Prostate gland (tissue), 2 donors: Measurements from ENCODE around the gene CD63. TPM values are rescaled to one million over a fixed set of nuclear protein-coding genes. Genes with fewer than 3 reads are reported as not detected.

Experiments used
- DNase-seq: peaks from one replicate; pipeline ENCODE4 v3.0.0-alpha.2; 2019; ENCODE audit warnings: low spot score
- H3K27ac ChIP-seq, 2 donors: fragments of 200-600 bp; sonication (generic); 2 replicates each; pipeline ENCODE4 v1.5.1; 2017 to 2019
- H3K27me3 ChIP-seq: fragments of 200-600 bp; sonication (generic); replicated peaks from 2 replicates; pipeline ENCODE4 v1.5.1; 2019; ENCODE audit not compliant: insufficient read depth
- H3K36me3 ChIP-seq, 2 donors: fragments of 200-600 bp; sonication (generic); 1 replicate in 1 of 2; 2 replicates in 1 of 2; pipeline versions ENCODE4 v1.5.1 to v1.8.1; 2017 to 2019
- H3K4me1 ChIP-seq: fragments of 200-600 bp; sonication (generic); replicated peaks from 2 replicates; pipeline ENCODE4 v1.5.1; 2019
- H3K4me3 ChIP-seq, 2 donors: fragments of 200-600 bp; sonication (generic); 2 replicates each; pipeline ENCODE4 v1.5.1; 2017 to 2019
- H3K9me3 ChIP-seq: fragments of 200-600 bp; sonication (generic); 2 replicates; pipeline ENCODE4 v1.5.1; 2017
- CTCF ChIP-seq, 4 experiments: fragments of 200-600 bp in 2 of 4; fragments of 450-650 bp in 2 of 4; sonication (generic) in 2 of 4; IDR thresholded peaks; 1 replicate in 3 of 4; 2 replicates in 1 of 4; pipeline ENCODE4 v1.5.1; 2016 to 2019; ENCODE audit warnings: antibody characterized with exemption in 4 of 4, mild to moderate bottlenecking in 2 of 4, moderate library complexity in 2 of 4
- POLR2A ChIP-seq: fragments of 450-650 bp; IDR thresholded peaks from one replicate; pipeline ENCODE4 v1.6.1; 2016; ENCODE audit warnings: antibody characterized with exemption, mild to moderate bottlenecking
- POLR2AphosphoS5 ChIP-seq: sonication (generic); formaldehyde crosslinking; IDR thresholded peaks from one replicate; pipeline ENCODE4 v1.6.1; 2017; ENCODE audit warnings: antibody characterized with exemption
- WGBS: methylation state at CpG from one replicate; pipeline ENCODE4 v1.1.5; 2018; 5-methylcytosine and 5-hydroxymethylcytosine counted together
- intact Hi-C: fragments of 100-400 bp; cut with DNase I; formaldehyde crosslinking; loops from one replicate; pipeline ENCODE4 v1.14.2; 2022
- total RNA-seq, 2 donors: library from RNA; depleted of rRNA; stranded (reverse); fragments of >200 nt; gene quantifications; one replicate each; pipeline ENCODE4 v1.1.0, GENCODE V29; 2016

CD63 gene
- total RNA-seq, 2 donors from 2014 or later: 485 to 585 TPM

- peaks cover 9% of the 10 kb centered on the region for H3K4me1 ChIP-seq
- TF ChIP-seq POLR2AphosphoS5: no peak
- TF ChIP-seq POLR2A: no peak
- TF ChIP-seq CTCF (IDR thresholded peaks at IDR 0.05): no peak
- intact Hi-C loops: loop anchor here (1.0 kb wide), 1 partner anchor 41 kb away; no protein-coding TSS in a partner anchor
- no peak for DNase-seq
- H3K36me3 ChIP-seq: no peaks in the 10 kb centered on the region
- 68% methylated on average over 14 of the region's 14 CpGs for WGBS
- peak overlapping the region; percentile 37 to 44 for H3K27ac ChIP-seq
- no peaks in the 10 kb centered on the region for H3K9me3 ChIP-seq
- no peaks in the 10 kb centered on the region for H3K27me3 ChIP-seq
- no peak overlapping the region for H3K4me3 ChIP-seq
These were observed 7.1 kb downstream of the CD63 start for GRCh38 chr12:55721601-55722213.

GRCh38 chr12:55720894-55721444 is 7.8 kb downstream of the CD63 start:
- 14% methylated on average over 7 of the region's 9 CpGs for WGBS
- H3K27ac ChIP-seq: peak overlapping the region; percentile 37 to 44
- TF ChIP-seq POLR2A (no peak), POLR2AphosphoS5 (peak; percentile 34), CTCF (IDR thresholded peaks at IDR 0.05) (peak in 3 of 4 experiments; percentile 49 to 70 (median 61))
- H3K27me3 ChIP-seq: no peaks in the 10 kb centered on the region
- H3K4me1 ChIP-seq: peaks cover 7% of the 10 kb centered on the region
- peak; percentile 59 for DNase-seq
- H3K4me3 ChIP-seq: no peak overlapping the region
- intact Hi-C loops: loop anchor here (1.0 kb wide), 1 partner anchor 41 kb away; no protein-coding TSS in a partner anchor
- no peaks in the 10 kb centered on the region for H3K9me3 ChIP-seq
- no peaks in the 10 kb centered on the region for H3K36me3 ChIP-seq

- Histone ChIP-seq H3K27me3 (no peaks in the 10 kb centered on the region), H3K36me3 (no peaks in the 10 kb centered on the region), H3K4me3 (no peak within 1 kb of the TSS), H3K27ac (peak within 1 kb of the TSS; percentile 40 to 44), H3K4me1 (peaks cover 12% of the 10 kb centered on the region), H3K9me3 (no peaks in the 10 kb centered on the region)
- intact Hi-C loops: no loop called here
- DNase-seq: no peak
- no peak for TF ChIP-seq POLR2A
- TF ChIP-seq POLR2AphosphoS5: no peak
- no peak for TF ChIP-seq CTCF (IDR thresholded peaks at IDR 0.05)
- WGBS: 31% methylated on average over 6 of the region's 6 CpGs
These were observed 8.7 kb downstream of the CD63 start, which contains the start of gene RDH5 for GRCh38 chr12:55720071-55720564. Gene RDH5 (plus strand): TSS chr12:55720393. CDS start chr12:55721185, 792 bp downstream.

GRCh38 chr12:55719371-55719770 is 9.4 kb downstream of the CD63 start:
- peak overlapping the region; percentile 28 to 40 for H3K27ac ChIP-seq
- no peaks in the 10 kb centered on the region for H3K36me3 ChIP-seq
- H3K4me1 ChIP-seq: peaks cover 12% of the 10 kb centered on the region
- H3K27me3 ChIP-seq: no peaks in the 10 kb centered on the region
- intact Hi-C loops: no loop called here
- no peak overlapping the region for H3K4me3 ChIP-seq
- no peak for DNase-seq
- no peaks in the 10 kb centered on the region for H3K9me3 ChIP-seq
- 77% methylated on average over 7 of the region's 7 CpGs for WGBS
- TF ChIP-seq POLR2A (no peak), POLR2AphosphoS5 (no peak), CTCF (IDR thresholded peaks at IDR 0.05) (no peak)
